Thymus (tissue), 14 donors: ENCODE measurements around the gene POLR2M. TPM values are rescaled to one million over a fixed set of nuclear protein-coding genes. Genes with fewer than 3 reads are reported as not detected.
A peak's percentile ranks its signal among the peaks of the same experiment; 100 is the strongest.

Experiments used
- DNase-seq, 9 donors: peaks; one replicate each; pipeline ENCODE4 v3.0.0-alpha.2; 2013; ENCODE audit warnings: low spot score in 9 of 9, low read depth in 6 of 9, missing footprints in 1 of 9
- H3K27ac ChIP-seq, 2 donors: one replicate each; pipeline ENCODE4 v1.5.1; 2013; ENCODE audit warnings: control low read depth in 1 of 2, low read depth in 1 of 2, low read length in 1 of 2, mild to moderate bottlenecking in 1 of 2, moderate library complexity in 1 of 2
- H3K27me3 ChIP-seq, 2 donors: one replicate each; pipeline ENCODE4 v1.5.1; 2013; ENCODE audit warnings: low read length in 1 of 2; ENCODE audit not compliant: control insufficient read depth in 2 of 2, insufficient read depth in 1 of 2
- H3K36me3 ChIP-seq, 2 donors: one replicate each; pipeline ENCODE4 v1.5.1; 2013; ENCODE audit warnings: low read length in 1 of 2, mild to moderate bottlenecking in 1 of 2, moderate library complexity in 1 of 2; ENCODE audit not compliant: control insufficient read depth in 2 of 2, insufficient read depth in 2 of 2
- H3K4me1 ChIP-seq, 2 donors: one replicate each; pipeline ENCODE4 v1.5.1; 2013; ENCODE audit warnings: low read length in 2 of 2; ENCODE audit not compliant: control insufficient read depth in 2 of 2, insufficient read depth in 2 of 2
- H3K4me3 ChIP-seq, 2 donors: one replicate each; pipeline ENCODE4 v1.5.1; 2013; ENCODE audit warnings: low read length in 2 of 2, control low read depth in 1 of 2, mild to moderate bottlenecking in 1 of 2
- H3K9me3 ChIP-seq, 2 donors: one replicate each; pipeline ENCODE4 v1.5.1; 2013; ENCODE audit warnings: low read length in 1 of 2, mild to moderate bottlenecking in 1 of 2; ENCODE audit not compliant: control insufficient read depth in 2 of 2, insufficient read depth in 1 of 2
- WGBS: extraction: QIAGEN DNeasy Blood & Tissue Kit; methylation state at CpG from one replicate; pipeline ENCODE4 v1.1.7; 2013; 5-methylcytosine and 5-hydroxymethylcytosine counted together
- long read RNA-seq, 10 donors: transcript quantifications; one replicate each; lab custom pipeline, GENCODE V29; 2026
- polyA plus RNA-seq: library from polyadenylated mRNA; stranded (reverse); fragments of 200-250 nt; gene quantifications from one replicate; pipeline ENCODE4 v1.2.3, GENCODE V29; 2013
- total RNA-seq: library from RNA; stranded (reverse); fragments of 120-200 nt; gene quantifications from one replicate; pipeline ENCODE4 v1.2.4, GENCODE V29; 2013
- donor health status: healthy.

The POLR2M gene
- 70.6 TPM for total RNA-seq
- polyA plus RNA-seq: 32.5 TPM
- long read RNA-seq, donor 1, full-length matches to known transcripts: 3 of 3 reads
- long read RNA-seq, donor 1, partial matches to known transcripts: 0 of 3 reads
- long read RNA-seq, donor 1, other reads (novel, unspliced or antisense): 0 of 3 reads
- long read RNA-seq, donor 2: 0 reads
- long read RNA-seq, donor 3, full-length matches to known transcripts: 19 of 25 reads
- long read RNA-seq, donor 3, partial matches to known transcripts: 6 of 25 reads
- long read RNA-seq, donor 3, other reads (novel, unspliced or antisense): 0 of 25 reads
- long read RNA-seq, donor 4, full-length matches to known transcripts: 6 of 6 reads
- long read RNA-seq, donor 4, partial matches to known transcripts: 0 of 6 reads
- long read RNA-seq, donor 4, other reads (novel, unspliced or antisense): 0 of 6 reads
- long read RNA-seq, donor 5, full-length matches to known transcripts: 26 of 26 reads
- long read RNA-seq, donor 5, partial matches to known transcripts: 0 of 26 reads
- long read RNA-seq, donor 5, other reads (novel, unspliced or antisense): 0 of 26 reads
- long read RNA-seq, donor 6, full-length matches to known transcripts: 26 of 26 reads
- long read RNA-seq, donor 6, partial matches to known transcripts: 0 of 26 reads
- long read RNA-seq, donor 6, other reads (novel, unspliced or antisense): 0 of 26 reads
- long read RNA-seq, donor 7, full-length matches to known transcripts: 15 of 15 reads
- long read RNA-seq, donor 7, partial matches to known transcripts: 0 of 15 reads
- long read RNA-seq, donor 7, other reads (novel, unspliced or antisense): 0 of 15 reads
- long read RNA-seq, donor 8, full-length matches to known transcripts: 10 of 10 reads
- long read RNA-seq, donor 8, partial matches to known transcripts: 0 of 10 reads
- long read RNA-seq, donor 8, other reads (novel, unspliced or antisense): 0 of 10 reads
- long read RNA-seq, donor 9, full-length matches to known transcripts: 23 of 28 reads
- long read RNA-seq, donor 9, partial matches to known transcripts: 5 of 28 reads
- long read RNA-seq, donor 9, other reads (novel, unspliced or antisense): 0 of 28 reads
- long read RNA-seq, donor 10, full-length matches to known transcripts: 22 of 22 reads
- long read RNA-seq, donor 10, partial matches to known transcripts: 0 of 22 reads
- long read RNA-seq, donor 10, other reads (novel, unspliced or antisense): 0 of 22 reads

GRCh38 chr15:57706405-57707209 is at the start of gene POLR2M:
Gene POLR2M, plus strand, starts transcription at chr15:57706714. Its CDS starts 129 bp downstream, at chr15:57706843.
- Histone ChIP-seq H3K27ac (peak within 1 kb of the TSS; percentile 79 to 88), H3K27me3 (peaks cover 4 to 6% of the 10 kb centered on the region in 2 donors), H3K36me3 (peaks cover 16 to 25% of the 10 kb centered on the region in 2 donors), H3K9me3 (peaks cover 3 to 5% of the 10 kb centered on the region in 2 donors), H3K4me1 (peaks cover 9 to 13% of the 10 kb centered on the region in 2 donors), H3K4me3 (peak within 1 kb of the TSS; percentile 82 to 96)
- DNase-seq: peak; percentile 81 to 95 (median 88)
- 4% methylated on average over 70 of the region's 70 CpGs for WGBS

- 96% methylated on average over 1 of the region's 1 CpG for WGBS
- Histone ChIP-seq H3K36me3 (no peaks in the 10 kb centered on the region), H3K27me3 (peaks cover 2 to 4% of the 10 kb centered on the region in 2 donors), H3K4me1 (no peaks in the 10 kb centered on the region), H3K9me3 (no peaks in the 10 kb centered on the region), H3K27ac (no peak overlapping the region), H3K4me3 (no peak overlapping the region)
- no peak for DNase-seq
Observed at GRCh38 chr15:57657619-57658018, 48.9 kb upstream of the POLR2M start.

DNA sequence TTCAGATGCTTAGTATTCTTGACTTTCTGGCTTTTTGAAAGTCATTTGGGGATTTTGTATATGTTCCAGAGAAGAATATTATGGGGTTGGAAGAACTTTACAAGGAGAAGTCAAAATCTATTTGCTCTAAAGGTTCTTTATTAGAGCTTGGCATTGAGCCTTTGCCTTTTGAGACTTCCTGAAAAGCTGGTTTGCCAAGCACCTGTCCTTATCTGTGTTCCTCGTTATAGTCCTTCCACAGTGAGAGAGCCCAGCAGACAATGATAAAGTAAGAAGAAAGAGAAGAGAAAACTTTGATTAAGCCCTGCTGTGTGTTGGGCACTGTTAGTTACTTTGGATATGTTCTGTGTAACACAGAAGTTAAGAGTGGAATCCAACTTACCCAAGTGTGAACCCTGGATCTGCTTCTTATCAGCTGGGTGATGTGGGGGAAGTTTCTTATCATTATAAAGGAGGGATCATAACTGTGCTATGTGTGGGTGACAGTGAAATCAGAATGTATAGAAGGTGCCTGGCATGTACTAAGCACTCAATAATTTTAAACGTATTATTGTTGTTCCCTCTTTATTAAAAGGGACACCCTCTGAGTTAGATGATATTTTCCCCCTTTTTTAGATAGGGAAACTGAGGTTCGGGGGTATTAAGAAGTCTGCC is 44.3 kb upstream of the POLR2M start:
- no peaks in the 10 kb centered on the region for H3K4me1 ChIP-seq
- no peaks in the 10 kb centered on the region for H3K9me3 ChIP-seq
- H3K4me3 ChIP-seq: no peak overlapping the region
- 81% methylated on average over 3 of the region's 3 CpGs for WGBS
- no peak overlapping the region for H3K27ac ChIP-seq
- no peaks in the 10 kb centered on the region for H3K36me3 ChIP-seq
- DNase-seq: no peak
- peaks cover 2 to 20% of the 10 kb centered on the region in 2 donors for H3K27me3 ChIP-seq

- H3K27ac ChIP-seq: no peak overlapping the region
- no peak for DNase-seq
- no peaks in the 10 kb centered on the region for H3K36me3 ChIP-seq
- no peak overlapping the region for H3K4me3 ChIP-seq
- WGBS: 98% methylated on average over 1 of the region's 1 CpG
- peaks cover 2 to 20% of the 10 kb centered on the region in 2 donors for H3K27me3 ChIP-seq
- no peaks in the 10 kb centered on the region for H3K9me3 ChIP-seq
- H3K4me1 ChIP-seq: no peaks in the 10 kb centered on the region
Observed at GRCh38 chr15:57662802-57663201, 43.7 kb upstream of the POLR2M start.

DNA sequence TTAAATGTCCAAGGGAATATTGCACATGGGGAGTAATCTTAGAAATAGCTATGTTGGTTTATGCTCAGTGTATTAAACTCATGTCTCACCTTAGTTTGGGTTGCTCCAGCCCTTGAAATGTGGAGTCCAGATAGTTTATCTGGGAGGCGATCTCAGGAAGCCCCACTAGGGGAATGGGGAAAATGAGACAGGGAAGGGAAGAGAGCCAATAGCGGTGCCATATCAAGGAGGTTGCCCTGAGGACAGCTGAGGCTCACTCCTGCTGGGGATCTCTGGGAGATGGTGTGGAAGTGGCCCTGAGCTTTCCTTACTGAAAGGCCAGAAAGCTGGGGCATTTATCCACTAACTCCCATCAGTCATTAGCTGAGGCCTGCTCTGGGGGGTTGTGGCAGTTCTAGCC is 43.3 kb upstream of the POLR2M start:
- H3K36me3 ChIP-seq: no peaks in the 10 kb centered on the region
- no peaks in the 10 kb centered on the region for H3K9me3 ChIP-seq
- H3K4me3 ChIP-seq: no peak overlapping the region
- H3K27me3 ChIP-seq: peaks cover 2 to 20% of the 10 kb centered on the region in 2 donors
- H3K27ac ChIP-seq: no peak overlapping the region
- WGBS: 97% methylated on average over 2 of the region's 2 CpGs
- no peaks in the 10 kb centered on the region for H3K4me1 ChIP-seq
- DNase-seq: no peak

DNA sequence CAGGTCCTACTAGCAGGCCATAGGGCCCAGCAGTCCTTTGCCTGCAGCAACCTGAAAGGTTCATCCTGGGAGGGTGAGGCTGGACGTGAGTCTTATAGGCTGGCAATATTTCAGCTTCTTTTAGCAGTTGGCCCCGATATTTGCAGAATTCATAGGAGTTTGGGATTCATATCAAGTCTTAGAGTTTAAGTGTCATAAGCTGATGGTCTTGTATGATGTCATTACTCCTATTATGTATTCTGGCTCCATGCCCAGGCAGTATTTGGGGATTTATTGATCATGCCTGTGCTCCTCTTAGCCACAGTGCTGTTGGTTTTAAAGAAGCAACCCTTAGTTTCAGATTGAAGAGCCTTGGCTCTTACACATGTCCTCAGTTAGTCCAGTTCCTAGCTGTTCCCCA is 41.3 kb upstream of the POLR2M start:
- peaks cover 2 to 21% of the 10 kb centered on the region in 2 donors for H3K27me3 ChIP-seq
- no peak overlapping the region for H3K27ac ChIP-seq
- no peaks in the 10 kb centered on the region for H3K36me3 ChIP-seq
- H3K4me3 ChIP-seq: no peak overlapping the region
- WGBS: 93% methylated on average over 2 of the region's 2 CpGs
- no peak for DNase-seq
- no peaks in the 10 kb centered on the region for H3K9me3 ChIP-seq
- H3K4me1 ChIP-seq: no peaks in the 10 kb centered on the region

GRCh38 chr15:57665939-57666338 is 40.6 kb upstream of the POLR2M start:
- H3K27ac ChIP-seq: no peak overlapping the region
- no peaks in the 10 kb centered on the region for H3K9me3 ChIP-seq
- peaks cover 0 to 21% of the 10 kb centered on the region in 2 donors for H3K27me3 ChIP-seq
- H3K4me3 ChIP-seq: no peak overlapping the region
- no peak for DNase-seq
- 82% methylated on average over 4 of the region's 4 CpGs for WGBS
- no peaks in the 10 kb centered on the region for H3K36me3 ChIP-seq
- no peaks in the 10 kb centered on the region for H3K4me1 ChIP-seq
